D341Med (cell line): ENCODE data around the gene ADI1.

Source experiments
- DNase-seq: peaks from one replicate; pipeline ENCODE4 v3.0.0; 2012; ENCODE audit warnings: low spot score

ADI1 gene

GRCh38 chr2:3480352-3481010 is 38.9 kb downstream of the ADI1 start:
- no peak for DNase-seq

- no peak for DNase-seq
Observed at GRCh38 chr2:3479430-3480320, 39.7 kb downstream of the ADI1 start.

DNA sequence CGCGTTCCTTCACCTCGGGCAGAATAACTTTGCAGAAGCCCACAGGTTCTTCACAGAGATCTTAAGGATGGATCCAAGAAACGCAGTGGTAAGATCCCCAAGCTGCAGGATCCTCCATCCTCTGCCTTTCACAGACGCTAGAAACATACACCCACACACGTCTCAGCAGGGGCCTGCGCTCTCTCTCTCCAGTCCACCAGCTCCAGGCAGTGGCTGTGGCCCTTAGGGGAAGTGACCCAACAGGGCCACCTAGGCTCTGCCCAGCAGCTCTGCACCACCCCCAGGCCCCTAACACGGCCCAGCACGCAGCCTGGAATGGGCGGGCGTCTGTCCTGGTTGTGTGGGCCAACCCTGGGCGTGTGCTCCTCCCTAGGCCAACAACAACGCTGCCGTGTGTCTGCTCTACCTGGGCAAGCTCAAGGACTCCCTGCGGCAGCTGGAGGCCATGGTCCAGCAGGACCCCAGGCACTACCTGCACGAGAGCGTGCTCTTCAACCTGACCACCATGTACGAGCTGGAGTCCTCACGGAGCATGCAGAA is 40.4 kb downstream of the ADI1 start:
- no peak for DNase-seq

DNA sequence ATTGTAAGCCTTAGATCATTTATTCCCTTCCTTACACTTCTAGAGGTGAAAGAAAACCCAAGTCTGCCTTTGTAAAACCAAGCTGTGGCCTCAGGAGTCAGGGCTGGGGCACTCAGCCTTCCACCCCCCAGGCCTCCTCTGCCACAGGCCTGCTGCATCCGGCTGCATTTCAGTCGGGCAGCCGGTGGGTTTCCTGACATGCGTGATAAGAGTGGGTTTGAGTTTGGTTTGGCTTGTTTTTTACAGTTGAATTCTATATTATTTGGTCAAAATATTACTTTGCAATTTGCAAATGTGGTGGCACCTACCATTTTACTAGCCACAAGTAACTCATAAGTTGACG is 42.4 kb downstream of the ADI1 start:
- no peak for DNase-seq

GRCh38 chr2:3476321-3476984 is 42.9 kb downstream of the ADI1 start:
- DNase-seq, result no peak

GRCh38 chr2:3475771-3476170 is 43.6 kb downstream of the ADI1 start:
- no peak for DNase-seq

- DNase-seq, result no peak
Observed at GRCh38 chr2:3472966-3473365, 46.4 kb downstream of the ADI1 start.

GRCh38 chr2:3472296-3472695 is 47.0 kb downstream of the ADI1 start:
- DNase-seq, result no peak

GRCh38 chr2:3470856-3471737 is 48.2 kb downstream of the ADI1 start:
- DNase-seq, result no peak

GRCh38 chr2:3470166-3470651 is 49.1 kb downstream of the ADI1 start:
- no peak for DNase-seq

- no peak for DNase-seq
Observed at GRCh38 chr2:3469486-3469885, 49.8 kb downstream of the ADI1 start.

- DNase-seq, result no peak
Observed at GRCh38 chr2:3468296-3468988, 50.9 kb downstream of the ADI1 start.

GRCh38 chr2:3467654-3468053 is 51.7 kb downstream of the ADI1 start:
- DNase-seq, result no peak

- DNase-seq, result no peak
Observed at GRCh38 chr2:3466966-3467365, 52.4 kb downstream of the ADI1 start.

DNA sequence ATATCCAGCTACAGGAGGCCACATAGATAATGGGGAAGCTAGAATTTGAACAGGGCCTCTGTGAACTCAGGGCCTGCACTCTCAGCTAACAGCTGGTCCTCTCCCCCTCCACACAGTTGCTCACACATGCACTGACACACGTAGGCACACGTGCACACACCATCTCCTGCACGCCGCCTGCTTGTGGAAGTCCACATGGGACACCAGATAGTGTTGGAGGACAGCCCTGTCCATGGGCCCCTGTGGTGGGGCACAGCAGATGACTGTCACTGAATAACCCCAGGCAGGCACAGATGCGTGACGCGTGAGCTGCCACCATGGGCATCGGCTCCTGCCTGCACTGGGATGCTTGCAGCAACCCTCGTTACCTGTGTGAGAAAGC is 52.9 kb downstream of the ADI1 start:
- no peak for DNase-seq

DNA sequence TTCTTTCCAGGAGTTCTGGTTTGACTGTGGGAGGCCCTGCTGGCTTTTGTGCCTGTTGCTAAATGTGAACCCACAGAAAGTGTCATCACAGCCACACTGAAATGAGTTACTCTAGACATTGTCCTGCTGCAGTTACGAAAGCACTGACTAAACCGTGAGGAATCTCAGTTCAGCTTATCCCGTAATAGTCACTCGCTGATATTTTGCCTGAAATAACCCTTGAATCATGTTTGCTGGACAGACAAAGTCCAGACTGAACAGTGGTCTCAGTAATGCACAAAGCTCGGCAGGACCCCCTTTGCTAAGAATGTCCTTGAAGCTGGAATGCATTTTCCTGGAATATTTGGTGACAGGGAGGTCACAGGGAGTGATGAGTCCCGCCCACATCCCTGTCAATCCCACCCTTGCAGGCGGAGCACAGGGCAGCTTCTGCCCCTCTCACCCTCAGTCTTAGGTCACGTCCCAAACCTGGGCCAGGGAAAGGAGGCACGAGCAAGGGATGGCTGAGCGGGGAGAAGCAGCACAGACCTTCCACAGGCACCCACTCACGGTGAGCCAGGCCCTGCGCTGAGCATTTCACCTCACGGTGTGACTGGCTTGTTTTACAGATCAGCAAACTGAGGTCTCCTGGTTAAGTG is 53.4 kb downstream of the ADI1 start:
- no peak for DNase-seq

DNA sequence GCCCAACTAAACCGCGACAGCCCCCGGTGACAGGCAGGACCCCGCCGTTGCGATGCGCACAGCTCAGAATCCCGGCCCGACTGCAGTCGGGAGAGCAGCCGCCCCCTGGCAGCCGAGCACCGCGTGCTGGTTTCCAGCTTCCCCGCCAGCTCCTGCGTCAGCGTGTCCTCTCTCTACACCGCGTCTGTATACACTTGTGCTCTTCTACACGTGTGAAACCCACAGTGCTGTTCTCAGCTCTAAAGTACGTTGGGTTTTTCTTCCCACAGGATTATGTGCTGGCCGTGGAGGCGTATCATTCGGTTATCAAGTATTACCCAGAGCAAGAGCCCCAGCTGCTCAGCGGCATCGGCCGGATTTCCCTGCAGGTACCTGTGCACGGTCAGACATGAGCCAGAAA is 54.0 kb downstream of the ADI1 start:
- DNase-seq, result no peak

GRCh38 chr2:3464401-3465005 is 54.8 kb downstream of the ADI1 start:
- no peak for DNase-seq

- no peak for DNase-seq
Observed at GRCh38 chr2:3463944-3464343, 55.4 kb downstream of the ADI1 start.

DNA sequence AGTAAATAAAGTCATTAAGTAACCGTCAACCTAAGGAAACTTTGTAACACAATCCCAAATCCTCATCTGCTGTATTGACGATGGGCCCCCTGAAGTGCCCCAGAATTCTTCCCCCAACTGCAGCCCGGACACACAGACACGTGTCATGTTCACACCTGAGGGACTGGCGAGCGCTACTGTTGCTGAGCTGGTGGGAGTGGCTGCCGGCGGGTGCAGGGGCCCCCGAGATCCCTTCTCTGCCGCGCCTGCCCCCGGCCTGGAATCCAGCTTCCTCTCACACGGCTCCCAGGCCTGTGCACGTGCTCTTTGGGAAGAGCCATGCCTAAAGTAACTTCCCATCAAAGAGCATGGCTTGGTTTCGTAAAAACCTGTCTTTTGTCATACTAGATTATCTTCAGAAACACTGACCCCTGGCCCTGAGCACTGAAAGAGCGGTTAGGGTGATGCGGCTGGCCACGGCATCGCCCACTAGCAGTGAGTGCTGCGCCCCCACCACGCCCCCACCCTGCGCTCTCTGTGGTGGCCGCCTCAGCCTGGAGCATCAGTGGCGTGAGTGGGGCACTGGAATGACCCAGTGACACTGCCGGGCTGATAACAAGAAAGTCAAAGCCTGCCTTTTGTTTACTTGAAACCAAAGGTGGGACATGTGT is 56.0 kb downstream of the ADI1 start:
- DNase-seq, result no peak
